Medulla oblongata (tissue), 1 donor: Measurements from ENCODE around the gene NOP10.

ENCODE experiments used
- DNase-seq: peaks from one replicate; pipeline ENCODE4 v3.0.0-alpha.2; 2015; ENCODE audit errors: extremely low spot score

Gene NOP10

DNA sequence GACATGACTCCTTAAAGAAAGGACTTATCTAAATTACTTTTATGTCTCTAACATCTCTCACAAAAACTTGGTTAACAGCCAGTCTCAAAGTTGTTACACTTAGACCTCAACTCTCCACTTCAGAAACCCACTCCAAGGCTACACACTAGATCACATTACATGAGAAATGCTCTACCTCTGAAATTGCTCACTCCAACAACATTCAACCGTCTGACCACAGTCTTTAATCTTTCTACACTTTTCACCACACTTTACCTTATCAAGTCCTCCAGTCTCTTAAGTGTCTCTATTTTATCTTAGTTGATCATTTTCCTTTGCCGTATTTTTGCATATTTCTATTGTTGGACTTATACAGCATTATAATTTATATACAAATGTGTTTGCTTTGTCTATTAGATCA, 11.1 kb downstream of the NOP10 start:
- no peak for DNase-seq

DNA sequence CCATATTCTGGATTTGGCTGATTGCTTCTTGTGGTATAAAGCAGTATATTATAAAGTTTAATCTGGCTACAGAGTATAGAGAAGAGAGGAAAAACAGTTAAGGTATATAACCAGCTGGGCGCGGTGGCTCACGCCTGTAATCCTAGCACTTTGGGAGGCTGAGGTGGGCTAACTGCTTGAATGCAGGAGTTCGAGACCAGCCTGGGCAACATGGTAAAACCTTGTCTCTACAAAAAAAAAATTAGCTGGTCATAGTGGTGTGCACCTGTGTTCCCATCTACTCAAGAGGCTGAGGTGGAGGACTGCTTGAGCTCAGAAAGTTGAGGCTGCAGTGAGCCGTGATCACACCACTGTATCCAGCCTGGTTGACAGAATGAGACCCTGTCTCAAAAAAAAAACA, 12.7 kb downstream of the NOP10 start:
- DNase-seq: no peak

GRCh38 chr15:34329006-34329405, 13.9 kb downstream of the NOP10 start:
- DNase-seq: no peak

DNA sequence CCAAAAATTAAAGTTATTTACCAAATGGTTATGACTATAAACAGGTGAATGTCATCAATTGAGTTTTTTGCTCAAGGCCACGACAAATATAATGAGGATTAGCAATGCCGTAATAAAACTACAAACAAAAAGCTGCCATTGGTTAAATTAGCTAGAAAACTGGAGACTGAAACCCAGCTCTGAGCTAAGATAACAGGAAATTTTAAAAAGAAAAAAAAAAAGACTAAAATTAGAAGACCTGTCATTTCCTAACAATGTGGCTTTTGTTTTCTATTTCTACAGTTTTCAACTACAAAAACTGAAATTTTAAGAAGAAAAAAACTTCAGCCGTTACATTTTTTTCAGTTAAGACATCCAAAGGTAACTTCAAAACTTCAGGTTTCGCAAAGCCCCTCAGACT, 15.0 kb downstream of the NOP10 start:
- no peak for DNase-seq

DNA sequence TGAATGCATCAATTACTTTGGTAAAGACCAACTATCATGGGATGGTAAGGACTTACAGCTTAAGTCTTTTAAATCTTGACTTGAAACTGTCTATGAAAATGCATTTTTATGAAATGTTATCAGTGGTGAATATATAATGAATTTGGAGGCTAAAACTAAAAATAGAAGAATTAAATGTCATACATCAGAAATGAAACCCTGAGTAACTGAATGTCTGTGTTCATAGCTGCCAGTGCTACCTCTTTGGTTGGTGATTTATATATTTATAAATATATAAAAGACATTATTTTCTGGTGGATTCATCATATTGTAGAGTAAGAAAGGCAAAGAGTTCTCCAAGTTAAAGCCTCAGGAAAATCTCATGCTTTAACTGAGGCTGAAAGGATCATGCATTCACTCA, 17.6 kb downstream of the NOP10 start:
- DNase-seq: no peak

DNA sequence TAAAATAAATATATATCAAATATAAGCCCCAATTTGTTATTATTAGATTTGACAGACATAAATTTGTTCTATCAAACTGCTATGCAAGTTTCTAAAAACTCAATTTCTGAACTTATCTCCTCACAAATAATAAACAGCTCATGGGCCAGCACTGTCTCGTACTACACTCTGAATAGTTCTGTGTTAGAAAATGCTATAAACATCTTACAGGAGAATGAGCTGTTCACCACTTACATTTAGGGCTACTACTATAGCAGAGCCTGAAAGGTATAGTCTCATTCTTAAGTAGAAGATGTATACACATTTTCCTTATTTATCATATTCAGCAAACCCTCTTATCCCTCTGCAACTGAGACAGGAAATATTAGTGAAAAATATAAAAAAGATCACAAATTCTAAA, 18.0 kb downstream of the NOP10 start:
- DNase-seq: no peak

DNA sequence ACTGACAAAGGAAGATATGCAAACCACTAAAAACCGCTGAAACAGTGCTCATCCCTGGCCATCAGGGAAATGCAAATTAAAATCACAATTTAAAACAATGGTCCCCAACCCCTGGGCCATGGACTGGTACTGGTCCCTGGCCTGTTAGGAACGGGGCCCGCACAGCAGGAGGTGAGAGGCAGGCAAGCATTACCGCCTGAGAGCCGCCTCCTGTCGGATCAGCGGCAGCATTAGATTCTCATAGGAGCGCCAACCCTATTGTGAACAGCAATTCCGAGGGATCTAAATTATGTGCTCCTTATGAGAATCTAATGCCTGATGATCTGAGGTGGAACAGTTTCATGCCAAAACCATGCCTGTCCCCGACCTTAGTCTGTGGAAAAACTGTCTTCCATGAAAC, 19.7 kb downstream of the NOP10 start:
- no peak for DNase-seq

DNA sequence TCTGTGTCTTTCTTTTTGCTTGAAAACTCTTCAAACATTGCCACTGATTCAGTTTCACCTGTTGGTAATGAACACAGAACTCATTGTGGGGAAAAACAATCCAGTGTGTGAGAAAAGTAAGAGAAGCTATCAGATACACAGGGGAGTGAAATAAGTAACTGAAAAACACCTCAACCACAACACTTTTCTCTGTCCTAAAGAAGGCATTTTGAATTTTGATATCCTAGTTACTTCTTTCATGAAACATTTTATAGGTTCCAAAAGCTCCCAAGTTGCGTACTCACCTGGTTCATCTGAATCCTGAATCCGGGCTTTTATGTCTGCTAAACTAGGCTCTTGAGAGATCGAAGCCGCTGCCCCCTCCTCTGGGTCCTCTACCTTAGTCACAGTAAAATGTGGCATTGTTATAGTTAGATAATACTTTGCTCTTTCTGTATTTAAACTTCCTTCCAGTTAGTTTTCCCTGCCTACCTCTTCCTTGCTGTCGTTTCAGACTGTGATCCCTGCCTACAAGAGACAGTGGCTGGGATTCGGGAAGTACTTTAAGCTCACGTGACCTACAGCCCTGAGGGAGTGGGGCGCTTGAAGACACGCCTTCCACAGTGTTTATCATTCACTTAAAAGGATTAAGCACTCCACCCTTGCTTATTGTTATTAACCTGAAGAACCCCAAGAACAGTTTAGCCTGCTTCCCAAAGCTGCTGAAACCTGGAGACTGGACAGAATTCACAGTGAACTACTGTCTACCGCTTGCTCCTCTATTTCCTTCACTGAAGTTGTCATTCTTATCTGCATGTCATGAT, 24.5 kb downstream of the NOP10 start:
- DNase-seq: peak; percentile 68

- DNase-seq: no peak
Measured at GRCh38 chr15:34314491-34315490, 28.1 kb downstream of the NOP10 start.

DNA sequence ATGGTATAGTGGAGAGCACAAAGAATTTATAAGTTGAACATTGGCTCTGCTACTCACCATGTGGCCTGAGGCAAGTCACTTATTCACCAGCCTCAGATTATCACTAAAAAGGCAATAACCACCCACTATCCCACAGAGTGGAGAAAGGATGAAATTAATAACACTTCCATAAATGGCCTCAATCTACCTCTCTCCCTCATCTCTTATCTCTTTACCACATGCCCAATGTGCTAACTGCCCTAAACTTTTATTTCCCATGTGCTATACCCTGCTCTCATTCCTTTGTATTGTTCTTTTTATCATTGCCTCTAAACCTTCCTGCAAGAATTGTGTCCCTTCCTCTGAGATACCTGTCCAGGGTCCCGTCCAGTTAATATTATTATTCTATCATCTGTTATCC, 31.4 kb downstream of the NOP10 start:
- DNase-seq: no peak

- DNase-seq: no peak
Measured at GRCh38 chr15:34304613-34305012, 38.3 kb downstream of the NOP10 start.

GRCh38 chr15:34301058-34301457, 41.9 kb downstream of the NOP10 start:
- DNase-seq: no peak

DNA sequence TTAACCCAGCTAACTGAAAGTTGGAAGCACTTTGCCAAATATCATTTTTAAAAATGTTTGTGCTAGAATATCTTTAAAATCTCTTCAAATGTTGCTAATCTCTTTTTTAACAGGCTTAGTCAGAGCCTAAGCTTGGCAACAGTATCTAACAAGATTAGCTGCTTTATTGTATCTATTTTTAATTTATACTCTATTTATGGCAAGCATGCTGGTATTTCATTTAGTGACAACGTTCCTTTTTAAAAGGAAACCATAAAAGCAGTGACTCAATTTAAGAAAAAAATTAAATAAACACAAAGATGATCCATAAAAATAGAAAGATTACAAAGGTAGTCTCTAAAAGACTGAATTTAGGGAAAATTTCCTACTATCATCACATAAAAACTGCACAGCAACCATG, 45.9 kb downstream of the NOP10 start:
- no peak for DNase-seq

GRCh38 chr15:34292621-34293020, 50.3 kb downstream of the NOP10 start:
- DNase-seq: no peak
